H54 (cell line): ENCODE measurements around the gene AJAP1.

Experiments
- DNase-seq: peaks from one replicate; pipeline ENCODE4 v3.0.0; 2011; ENCODE audit warnings: low spot score, mixed read lengths; ENCODE audit not compliant: insufficient read length
- FAIRE-seq: peaks from 3 replicates; lab custom pipeline; 2011; peaks lifted over from hg19 to GRCh38; lab: Jason Lieb, UNC
- POLR2A ChIP-seq: IDR thresholded peaks from 2 replicates; pipeline ENCODE4 v1.6.1; 2011; ENCODE audit warnings: low read depth, mild to moderate bottlenecking, low read length

Gene AJAP1

DNA sequence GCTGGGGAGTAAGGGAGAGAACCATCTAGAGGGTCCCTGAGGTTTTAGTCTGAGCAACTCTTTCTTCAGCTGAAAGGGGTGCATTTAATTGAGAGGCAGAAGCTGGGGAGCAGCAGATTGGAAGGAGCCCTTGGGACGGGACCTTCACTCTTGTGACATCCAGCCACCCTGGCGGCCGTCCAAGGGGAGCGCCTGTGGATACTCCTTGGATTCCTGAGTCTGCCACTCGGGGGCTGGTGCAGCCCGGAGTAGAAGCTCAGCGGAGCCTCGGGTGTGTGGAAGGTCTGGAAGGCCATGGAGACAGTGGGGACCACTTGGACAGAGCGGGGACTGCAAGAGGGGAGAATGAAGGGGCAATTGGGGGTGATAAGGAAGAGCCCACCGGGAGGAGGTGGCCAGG lies 68.7 kb downstream of the AJAP1 start:
- no peak for FAIRE-seq
- DNase-seq, result no peak
- no peak for TF ChIP-seq POLR2A

DNA sequence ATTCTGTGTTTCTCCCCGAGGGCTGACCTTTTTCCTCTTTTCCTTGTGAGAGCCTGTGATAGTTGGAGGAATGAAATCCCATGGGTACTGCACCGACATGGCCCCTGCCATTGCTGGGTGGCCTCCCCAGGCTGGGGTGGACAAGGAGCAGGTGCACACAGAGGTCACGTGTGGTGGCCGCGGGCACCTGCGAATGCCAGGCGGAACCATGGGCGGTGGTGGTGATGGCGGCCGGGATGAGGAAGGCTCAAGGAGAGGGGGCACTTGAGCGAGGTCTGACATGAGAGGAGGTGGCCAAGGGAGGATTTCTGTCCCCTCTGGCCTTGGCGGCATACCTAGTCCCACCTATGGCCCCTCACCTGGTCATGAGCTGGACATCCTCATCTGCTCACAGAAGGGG lies 69.6 kb downstream of the AJAP1 start:
- TF ChIP-seq POLR2A, result no peak
- FAIRE-seq, result no peak
- no peak for DNase-seq

GRCh38 chr1:4724695-4725250 lies 70.4 kb downstream of the AJAP1 start:
- no peak for TF ChIP-seq POLR2A
- no peak for FAIRE-seq
- no peak for DNase-seq

DNA sequence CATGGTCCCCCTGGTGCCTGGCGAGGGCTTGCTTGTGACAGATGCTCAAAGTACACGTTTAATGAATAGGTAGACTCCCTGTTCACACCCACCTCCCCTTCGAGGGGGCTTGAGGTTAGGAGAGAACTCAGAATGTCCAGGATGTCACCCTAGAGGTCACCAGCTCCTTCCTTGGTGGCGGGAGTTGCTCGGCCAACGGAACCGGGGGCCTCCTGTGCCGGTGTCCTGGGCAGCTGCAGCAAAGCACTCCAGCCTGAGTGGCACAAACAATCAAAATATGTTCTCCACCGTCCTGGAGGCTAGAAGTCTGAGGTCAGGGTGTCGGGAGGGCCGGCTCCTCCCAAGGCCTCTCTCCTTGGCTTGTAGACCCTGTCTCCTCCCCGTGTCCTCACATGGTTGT lies 71.0 kb downstream of the AJAP1 start:
- TF ChIP-seq POLR2A, result no peak
- DNase-seq, result no peak
- FAIRE-seq, result no peak

- no peak for TF ChIP-seq POLR2A
- FAIRE-seq (no peak), DNase-seq (no peak)
Measured at GRCh38 chr1:4726620-4727341, 72.4 kb downstream of the AJAP1 start.

DNA sequence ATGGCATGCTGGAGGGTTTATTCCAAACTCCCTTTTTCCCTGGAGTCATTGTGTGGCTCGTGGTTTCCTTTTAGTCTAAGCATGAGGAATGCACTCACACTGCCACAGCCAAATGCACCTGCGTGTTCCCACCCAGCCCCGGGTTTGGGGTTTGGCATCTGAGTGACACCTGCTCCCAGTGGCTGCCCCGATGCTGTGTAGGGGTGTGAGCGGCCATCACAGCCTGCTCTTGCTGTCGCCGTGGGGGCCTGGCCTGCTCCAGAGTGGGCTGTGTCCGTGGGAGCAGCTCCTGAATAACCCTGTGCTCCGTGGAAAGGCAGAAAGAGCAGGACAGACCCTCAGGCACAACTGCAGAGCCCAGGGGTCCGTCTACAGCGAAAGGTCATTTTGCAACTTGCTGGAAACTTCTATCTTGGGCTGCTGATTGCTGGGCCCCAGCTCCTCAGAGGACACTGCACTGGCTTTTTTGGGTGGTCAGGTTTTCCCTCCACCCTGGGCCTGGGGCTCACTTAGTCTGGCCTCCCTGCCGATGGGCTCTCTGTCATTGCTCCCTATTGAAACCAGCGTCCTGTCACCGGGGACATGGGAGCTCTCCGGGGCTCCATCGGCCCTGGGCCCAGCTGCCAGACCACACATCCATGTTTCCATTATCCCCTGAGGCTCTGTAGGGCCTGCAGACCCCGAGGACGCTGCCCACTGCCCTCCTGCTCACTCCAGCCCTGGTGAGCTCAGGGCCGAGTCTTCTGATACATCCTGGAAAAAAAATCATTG lies 74.1 kb downstream of the AJAP1 start:
- no peak for DNase-seq
- TF ChIP-seq POLR2A, result no peak
- FAIRE-seq, result no peak

DNA sequence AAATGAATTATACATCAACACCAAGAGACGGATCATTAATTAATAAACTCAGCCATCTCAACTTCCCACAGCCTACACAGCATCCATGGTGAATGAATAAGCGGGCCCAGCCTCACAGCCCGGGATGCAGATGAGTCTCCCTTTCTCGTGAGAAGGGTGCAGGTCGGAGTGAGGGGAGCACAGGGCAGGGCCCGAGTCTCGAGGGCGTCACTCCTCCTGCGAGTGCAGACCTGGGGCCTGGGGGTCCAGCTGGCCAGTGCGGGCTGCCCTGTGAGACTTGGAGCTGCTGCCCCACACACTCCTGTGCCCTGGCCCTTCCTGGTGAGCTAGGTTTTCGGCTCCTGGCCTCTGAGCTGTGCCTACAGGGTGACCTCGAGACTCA lies 74.7 kb downstream of the AJAP1 start:
- no peak for DNase-seq
- TF ChIP-seq POLR2A, result no peak
- FAIRE-seq, result no peak

GRCh38 chr1:4730078-4730477 lies 75.7 kb downstream of the AJAP1 start:
- FAIRE-seq, result no peak
- TF ChIP-seq POLR2A, result no peak
- DNase-seq, result no peak

DNA sequence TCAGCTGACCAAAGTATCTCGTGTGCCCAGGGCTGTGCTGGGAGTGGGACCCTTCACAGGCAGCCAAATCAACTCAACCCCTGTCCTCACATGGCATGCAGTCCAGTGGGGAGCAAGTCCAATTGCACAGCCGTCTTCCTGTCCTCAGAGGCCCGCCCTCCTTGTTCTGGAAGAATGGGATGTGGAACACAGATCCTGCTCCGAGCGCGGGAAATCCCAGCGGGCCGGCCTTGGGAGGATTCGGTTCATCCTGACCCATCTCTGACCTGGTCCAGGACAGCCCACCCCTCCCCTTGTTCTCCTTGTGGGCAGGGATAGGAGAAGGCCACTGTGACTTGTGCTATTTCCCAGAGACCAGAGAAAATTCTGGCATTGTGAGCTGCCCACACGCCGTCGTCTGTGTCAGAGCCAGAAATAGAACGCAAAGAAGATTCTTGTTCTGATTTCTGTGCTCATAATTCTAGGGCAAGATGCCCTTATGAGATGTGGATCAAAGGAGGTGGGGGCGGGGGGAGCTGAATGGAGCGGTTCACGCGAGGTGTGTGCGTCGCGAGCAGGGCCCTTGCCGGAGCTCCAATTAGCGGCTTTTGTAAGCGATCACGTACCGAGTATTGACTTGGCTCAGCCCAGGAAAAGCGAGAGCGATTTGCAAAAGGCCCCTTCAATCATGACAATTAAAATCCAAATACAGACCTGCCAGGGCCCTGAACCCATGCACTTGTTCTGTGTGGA lies 79.2 kb downstream of the AJAP1 start:
- DNase-seq (no peak), FAIRE-seq (no peak)
- TF ChIP-seq POLR2A, result no peak

DNA sequence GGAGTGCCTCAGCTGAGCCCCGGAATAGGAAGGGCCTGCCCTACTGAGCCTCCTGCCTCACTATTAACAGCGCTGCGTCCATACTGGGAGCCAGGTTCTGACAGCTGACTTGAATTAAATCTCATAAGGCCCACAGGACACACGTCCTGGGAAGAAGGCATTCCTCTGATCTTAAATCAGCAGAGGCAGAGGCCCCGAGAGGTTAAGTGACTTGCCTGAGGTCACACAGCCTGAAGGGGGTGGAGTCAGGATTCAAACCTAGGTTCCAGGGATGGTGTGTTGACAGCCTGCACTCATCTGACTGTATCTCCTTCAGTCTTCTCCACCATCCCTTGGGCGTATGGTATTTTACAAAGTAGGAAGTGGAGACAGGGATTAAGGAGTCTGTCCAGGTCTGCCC lies 79.8 kb downstream of the AJAP1 start:
- DNase-seq, result no peak
- no peak for TF ChIP-seq POLR2A
- no peak for FAIRE-seq

- no peak for TF ChIP-seq POLR2A
- FAIRE-seq (no peak), DNase-seq (no peak)
Measured at GRCh38 chr1:4734791-4735190, 80.4 kb downstream of the AJAP1 start.

GRCh38 chr1:4736254-4736653 lies 81.8 kb downstream of the AJAP1 start:
- no peak for DNase-seq
- no peak for FAIRE-seq
- no peak for TF ChIP-seq POLR2A

GRCh38 chr1:4741876-4742423 lies 87.5 kb downstream of the AJAP1 start:
- no peak for DNase-seq
- no peak for TF ChIP-seq POLR2A
- FAIRE-seq, result no peak

DNA sequence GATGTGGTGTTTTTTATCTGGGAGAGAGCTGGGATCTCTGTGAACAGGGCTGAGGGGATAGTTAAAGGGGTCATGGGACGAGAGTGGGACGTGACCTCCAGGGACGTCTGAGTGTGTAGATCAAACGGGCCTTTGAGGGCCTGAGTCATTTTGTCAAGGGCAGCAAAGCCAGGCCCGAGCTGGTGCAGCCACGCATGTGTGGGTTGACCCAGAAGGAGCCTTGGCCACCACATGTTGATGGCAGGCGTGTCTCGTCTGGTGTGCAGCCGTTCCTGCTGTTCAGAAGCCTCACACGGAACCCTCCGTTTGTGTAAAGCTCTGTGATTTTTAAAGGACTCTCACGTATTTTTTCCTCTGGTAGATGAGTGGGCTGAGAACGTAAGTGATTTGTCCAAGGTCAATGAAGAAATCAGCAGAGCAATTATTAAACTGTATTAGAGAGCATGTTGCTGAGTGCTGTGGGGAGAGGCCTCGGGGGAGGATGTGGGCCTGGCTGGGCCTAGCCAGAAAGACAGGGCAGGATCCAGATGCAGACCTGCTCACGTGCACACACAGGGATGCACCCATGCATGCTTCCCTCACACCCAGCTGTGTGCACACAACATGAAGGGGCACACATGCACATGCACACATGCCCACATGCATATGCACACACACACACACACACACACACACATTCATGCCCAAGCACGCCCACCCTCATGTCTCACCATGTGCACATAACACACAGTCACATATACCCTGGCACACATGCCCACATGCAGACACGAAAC lies 89.8 kb downstream of the AJAP1 start:
- DNase-seq (no peak), FAIRE-seq (no peak)
- no peak for TF ChIP-seq POLR2A
